HG02970 (cell line): Measurements from ENCODE around the gene DMGDH.

Experiments
- ATAC-seq: cut with Tn5 transposase; IDR thresholded peaks from one replicate; pipeline ENCODE4 v1.9.1; 2021; ENCODE audit warnings: mild to moderate bottlenecking, moderate library complexity, moderate number of reproducible peaks; ENCODE audit not compliant: unreplicated experiment, low FRiP score

DMGDH gene

DNA sequence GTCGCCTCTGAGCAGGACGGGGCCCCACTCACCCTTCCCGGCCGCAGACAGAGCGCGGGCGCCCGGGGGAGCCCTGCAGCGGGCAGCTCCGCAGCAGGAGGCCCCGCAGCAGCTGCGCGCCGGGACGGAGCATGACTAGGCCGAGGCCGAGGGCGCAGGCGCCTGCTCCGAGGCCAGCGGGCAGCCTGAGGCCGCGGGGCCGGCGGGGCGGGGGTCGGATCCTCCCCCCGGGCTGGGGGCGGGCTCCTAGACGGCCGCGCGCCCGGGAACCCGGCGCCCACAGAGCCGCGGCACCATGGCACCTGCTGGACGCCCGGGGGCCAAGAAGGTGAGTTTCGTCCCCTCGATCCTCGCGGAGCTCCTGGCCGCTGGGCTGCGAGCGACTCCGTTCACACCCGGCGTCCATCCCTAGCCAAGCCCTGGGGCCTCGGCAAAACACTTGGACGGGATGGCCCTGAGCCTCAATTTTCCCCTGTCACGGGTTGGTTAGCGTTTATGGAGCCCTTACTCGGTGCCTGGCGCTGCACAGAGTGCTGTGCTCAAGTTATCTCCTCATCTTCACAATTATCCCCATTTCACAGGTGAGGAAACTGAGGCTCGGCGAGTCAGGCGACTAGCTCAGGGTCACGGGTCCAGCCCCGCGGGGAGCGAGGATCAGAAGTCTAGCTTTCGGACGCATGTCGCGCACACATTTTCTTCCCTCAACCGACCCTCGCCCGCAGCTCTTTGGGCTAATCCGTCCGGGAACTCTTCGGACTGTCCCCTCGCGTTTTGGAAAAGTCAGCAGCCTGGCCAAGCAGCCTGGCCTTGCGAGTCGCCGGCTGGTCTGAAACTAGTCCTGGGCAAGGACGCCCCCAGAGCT, at the start of gene DMGDH, which contains the start of gene BHMT2:
TSS of gene DMGDH (minus strand) at position 187 of the 862 bp plus-strand sequence. CDS start at position 133, 54 bp downstream.
TSS of gene BHMT2 (plus strand) at position 280 of the 862 bp plus-strand sequence. CDS start at position 296, 16 bp downstream.
- no peak for ATAC-seq

DNA sequence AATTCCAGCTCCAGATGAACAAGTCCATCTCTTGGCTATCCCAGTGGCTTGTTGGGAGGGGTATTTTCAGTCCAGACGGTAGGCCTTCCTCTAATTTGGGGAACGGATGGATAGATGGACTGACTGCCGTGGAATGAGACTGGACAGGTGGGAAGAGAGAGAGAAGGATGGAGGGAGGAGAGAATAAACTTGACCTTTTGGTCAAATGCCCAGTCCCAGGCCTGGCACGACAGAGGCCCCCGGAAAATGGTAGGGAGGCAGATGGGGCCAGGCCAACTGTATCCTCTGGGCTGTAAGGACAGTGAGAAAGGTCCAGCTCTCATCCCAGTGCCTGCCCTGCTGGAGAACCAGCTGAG, 43.2 kb upstream of the DMGDH start:
- no peak for ATAC-seq

DNA sequence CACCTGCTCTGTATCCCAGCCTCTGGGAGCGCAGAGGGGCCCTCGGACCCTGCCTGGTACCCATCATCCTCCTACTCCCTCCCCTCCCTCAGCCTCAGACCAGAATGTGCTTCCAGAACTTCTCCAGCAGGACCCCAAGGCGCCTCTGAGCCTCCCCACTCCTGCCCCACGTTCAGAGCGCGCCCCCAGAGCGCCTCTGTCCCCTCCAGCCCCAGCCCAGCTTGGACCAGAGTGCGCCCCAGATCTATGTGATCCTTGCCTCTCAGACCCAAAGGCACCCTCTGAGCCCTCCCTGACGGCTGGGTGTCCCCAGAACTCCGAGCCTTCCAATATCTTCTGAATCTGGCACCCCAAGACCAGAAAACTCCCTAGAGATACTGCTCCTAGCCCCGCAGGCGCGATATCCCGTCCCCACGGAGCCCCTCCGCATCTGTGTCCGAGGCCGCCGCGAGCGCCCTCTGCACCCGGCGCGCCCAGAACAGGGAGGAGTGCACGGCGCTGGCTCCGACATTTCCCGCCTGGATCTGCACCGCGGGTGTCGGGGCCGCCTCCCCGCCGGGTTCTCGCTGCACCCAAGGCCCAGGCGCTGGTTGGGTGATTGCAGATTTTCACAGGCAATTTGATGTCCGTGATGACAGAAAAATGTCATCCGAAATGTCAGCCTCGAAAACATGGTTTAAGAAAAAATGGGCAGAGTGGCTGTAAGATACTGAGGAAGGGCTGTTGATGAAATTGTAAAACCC, 42.7 kb upstream of the DMGDH start:
- no peak for ATAC-seq

GRCh38 chr5:79111387-79111959, 42.0 kb upstream of the DMGDH start, which contains the start of gene BHMT:
BHMT (plus strand) TSS chr5:79111809; CDS start chr5:79111886, 77 bp downstream.
- ATAC-seq: no peak

GRCh38 chr5:79109527-79110492, 40.3 kb upstream of the DMGDH start:
- ATAC-seq: no peak

DNA sequence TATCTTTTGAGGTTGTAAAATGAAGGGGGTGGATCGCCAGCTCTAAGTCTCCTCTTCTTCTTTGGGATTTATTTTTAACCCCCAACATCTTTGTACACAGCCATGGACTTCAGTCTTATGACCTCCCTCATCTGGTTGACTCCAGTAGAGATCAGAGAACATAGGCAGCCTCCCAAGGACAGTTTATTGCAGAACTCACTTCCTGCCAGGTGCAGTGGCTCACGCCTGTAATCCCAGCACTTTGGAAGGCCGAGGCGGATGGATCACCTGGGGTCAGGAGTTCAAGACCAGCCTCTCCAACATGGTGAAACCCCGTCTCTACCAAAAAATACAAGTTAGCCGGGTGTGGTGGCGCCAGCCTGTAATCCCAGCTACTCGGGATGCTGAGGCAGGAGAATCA, 39.3 kb upstream of the DMGDH start:
- ATAC-seq: no peak

- ATAC-seq: no peak
Measured at GRCh38 chr5:79108086-79108485, 38.6 kb upstream of the DMGDH start.

DNA sequence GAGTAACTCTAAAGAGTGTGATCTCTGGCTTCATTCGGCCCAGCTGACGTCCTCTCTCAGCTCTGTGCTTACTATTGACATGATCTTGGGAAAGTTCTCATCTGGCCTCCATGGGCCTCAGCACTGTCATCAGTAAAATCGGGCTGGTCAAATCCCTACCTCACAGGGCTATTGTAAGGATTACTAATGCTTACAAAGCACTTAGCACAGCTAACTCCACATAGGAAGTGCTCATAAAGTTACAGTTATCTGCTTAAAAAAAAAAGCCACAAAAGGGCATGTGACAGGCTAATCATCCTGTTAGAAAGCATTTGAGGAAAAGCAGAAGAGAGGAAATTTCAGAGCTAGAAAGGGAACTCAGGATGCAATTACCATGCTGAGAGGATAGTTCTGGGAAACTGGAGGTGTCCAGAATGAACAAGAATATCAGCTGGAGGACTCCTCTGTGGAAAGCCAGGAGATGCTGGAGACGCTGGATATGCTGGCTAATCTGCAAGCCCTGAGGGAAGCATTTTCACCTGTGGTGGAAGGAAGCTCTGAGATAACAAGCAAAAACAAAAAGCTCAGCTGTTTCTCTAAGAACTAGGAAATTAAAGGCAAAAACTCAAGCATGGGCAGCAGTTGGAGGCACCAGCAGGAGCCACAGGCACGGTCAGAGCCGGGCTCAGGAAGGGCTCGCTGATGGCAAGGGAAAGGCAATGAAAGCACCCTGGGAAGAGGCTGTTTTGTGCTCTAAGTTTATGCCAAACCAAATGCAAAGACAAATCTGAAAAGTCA, 37.7 kb upstream of the DMGDH start:
- ATAC-seq: no peak

- no peak for ATAC-seq
Measured at GRCh38 chr5:79105868-79106267, 36.4 kb upstream of the DMGDH start.

DNA sequence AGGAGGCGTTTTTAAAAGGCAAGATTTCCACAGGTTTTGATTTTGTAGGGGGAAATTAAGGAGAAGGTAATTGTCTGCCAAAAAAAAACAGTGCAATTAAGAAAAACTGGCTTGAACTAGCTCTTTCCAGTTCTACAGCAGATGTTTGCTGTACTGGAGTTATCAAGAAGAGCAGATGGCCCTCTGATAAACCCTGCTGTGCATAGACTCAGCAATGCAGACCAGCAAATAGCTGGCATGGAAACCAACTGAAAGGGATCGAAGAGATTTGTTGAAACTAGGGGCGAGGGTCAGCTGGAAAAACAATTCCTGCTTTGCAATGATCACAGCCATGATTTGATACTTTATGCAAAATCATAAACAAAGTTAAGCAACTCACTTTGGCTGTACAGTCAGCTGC, 24.3 kb upstream of the DMGDH start:
- ATAC-seq: no peak

GRCh38 chr5:79091064-79091463, 21.6 kb upstream of the DMGDH start:
- ATAC-seq: no peak

GRCh38 chr5:79088507-79088906, 19.0 kb upstream of the DMGDH start:
- ATAC-seq: no peak

- no peak for ATAC-seq
Measured at GRCh38 chr5:79086116-79086515, 16.6 kb upstream of the DMGDH start.

DNA sequence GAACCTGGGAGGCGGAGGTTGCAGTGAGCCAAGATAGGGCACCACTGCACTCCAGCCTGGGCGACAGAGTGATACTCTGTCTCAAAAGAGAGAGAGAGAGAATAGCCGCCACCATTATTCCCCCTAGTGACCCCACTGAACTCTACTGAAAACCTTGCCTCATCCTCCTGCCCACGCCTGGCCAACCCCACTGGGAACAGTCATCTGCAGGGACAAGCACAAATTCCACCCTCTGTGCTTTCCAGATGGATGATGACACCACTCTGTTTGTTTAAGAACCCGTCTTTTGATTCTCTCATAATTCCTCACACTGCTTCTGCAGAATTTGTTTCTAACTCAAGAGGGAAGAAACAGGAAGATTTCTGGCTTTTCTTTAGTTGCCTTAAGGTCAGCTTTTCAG, 12.3 kb upstream of the DMGDH start:
- ATAC-seq: no peak

DNA sequence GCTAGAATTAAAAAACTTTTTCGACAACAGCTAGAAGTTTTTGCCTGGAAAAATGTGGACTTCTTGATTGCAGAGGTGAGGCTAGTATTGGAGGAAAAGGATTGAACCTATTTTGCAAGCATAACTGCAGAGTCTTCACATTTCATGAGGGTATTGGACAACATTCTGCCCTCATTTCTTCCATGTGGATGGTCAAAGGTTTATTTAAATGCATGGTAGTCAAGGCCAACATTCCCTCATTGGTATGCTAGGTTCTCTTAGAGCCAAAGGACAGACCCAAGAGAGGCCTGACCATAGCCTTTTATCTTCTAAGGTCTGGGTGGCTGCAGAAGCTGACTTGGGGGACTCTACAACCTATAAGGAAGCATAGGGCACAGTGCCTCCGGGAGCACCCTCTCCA, 11.3 kb upstream of the DMGDH start:
- no peak for ATAC-seq

GRCh38 chr5:79077680-79078365, 8.3 kb upstream of the DMGDH start:
- ATAC-seq: no peak

- no peak for ATAC-seq
Measured at GRCh38 chr5:79076819-79077218, 7.3 kb upstream of the DMGDH start.

GRCh38 chr5:79075646-79076426, 6.4 kb upstream of the DMGDH start:
- ATAC-seq: no peak
